ENCODE measurements around the gene SRGAP3. TPM values are rescaled to one million over a fixed set of nuclear protein-coding genes. Genes with fewer than 3 reads are reported as not detected.

SRGAP3 gene
- total RNA-seq, 2 donors from 2014 or later, result 5.7 to 6.1 TPM

DNA sequence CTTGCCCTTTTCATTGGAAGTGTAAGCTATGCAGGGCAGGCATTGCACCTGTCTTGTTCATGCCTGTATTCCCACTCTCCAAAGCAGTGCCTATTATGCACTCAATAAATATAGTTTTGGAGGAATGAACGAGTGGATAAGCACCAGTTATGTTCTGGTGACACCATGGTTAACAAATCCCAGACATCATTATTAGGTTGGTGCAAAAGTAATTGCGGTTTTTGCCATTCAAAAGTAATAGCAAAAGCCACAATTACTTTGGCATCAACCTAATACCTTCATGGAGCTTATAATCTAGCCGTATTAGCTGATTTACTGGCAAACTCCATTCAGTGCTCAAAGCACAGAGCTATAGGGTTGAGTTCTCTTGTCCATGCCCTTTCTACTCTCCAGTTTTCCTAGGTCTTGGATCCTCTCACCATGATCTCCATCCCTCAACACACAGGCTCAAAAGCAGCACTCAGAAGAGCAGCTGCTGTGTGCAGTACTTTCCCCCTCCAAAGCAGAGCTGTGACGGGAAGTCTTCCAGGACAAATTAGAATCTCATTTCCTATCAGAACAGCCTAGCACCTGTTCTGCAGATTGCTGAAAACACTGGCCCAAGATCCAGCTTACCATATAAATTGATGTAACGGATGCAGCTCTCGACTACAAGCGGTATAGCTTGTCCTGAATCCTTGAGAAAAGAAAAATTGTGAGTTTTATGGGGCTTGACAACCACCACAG lies 223.0 kb downstream of the SRGAP3 start:
- intact Hi-C loops (cut with DNase I), result no loop called here
- Histone ChIP-seq H3K27me3 (no peaks in the 10 kb centered on the region), H3K9ac (ENCODE audit: low read depth in 2 of 2, low read length in 2 of 2) (no peak overlapping the region), H3K4me1 (no peaks in the 10 kb centered on the region), H3K36me3 (no peaks in the 10 kb centered on the region), H3K9me3 (no peaks in the 10 kb centered on the region), H3K4me3 (no peak overlapping the region), H3K27ac (no peak overlapping the region)
- DNase-seq, result no peak
- TF ChIP-seq CTCF (IDR thresholded peaks at IDR 0.05), result no peak

- intact Hi-C loops (cut with DNase I), result no loop called here
- Histone ChIP-seq H3K9ac (ENCODE audit: low read depth in 2 of 2, low read length in 2 of 2) (no peak overlapping the region), H3K4me1 (no peaks in the 10 kb centered on the region), H3K4me3 (no peak overlapping the region), H3K9me3 (no peaks in the 10 kb centered on the region), H3K27me3 (no peaks in the 10 kb centered on the region), H3K27ac (no peak overlapping the region), H3K36me3 (no peaks in the 10 kb centered on the region)
- no peak for DNase-seq
- no peak for TF ChIP-seq CTCF (IDR thresholded peaks at IDR 0.05)
Observed at GRCh38 chr3:9024341-9024740, 225.1 kb downstream of the SRGAP3 start.

GRCh38 chr3:9023226-9023590 lies 226.2 kb downstream of the SRGAP3 start:
- DNase-seq, result no peak
- Histone ChIP-seq H3K4me1 (no peaks in the 10 kb centered on the region), H3K4me3 (no peak overlapping the region), H3K9ac (ENCODE audit: low read depth in 2 of 2, low read length in 2 of 2) (no peak overlapping the region), H3K27ac (no peak overlapping the region), H3K36me3 (no peaks in the 10 kb centered on the region), H3K27me3 (no peaks in the 10 kb centered on the region), H3K9me3 (no peaks in the 10 kb centered on the region)
- no peak for TF ChIP-seq CTCF (IDR thresholded peaks at IDR 0.05)
- intact Hi-C loops (cut with DNase I), result no loop called here

- DNase-seq, result no peak
- intact Hi-C loops (cut with DNase I), result no loop called here
- no peaks in the 10 kb centered on the region for H3K9me3 ChIP-seq
- no peaks in the 10 kb centered on the region for H3K36me3 ChIP-seq
- no peaks in the 10 kb centered on the region for H3K4me1 ChIP-seq
- no peak overlapping the region for H3K4me3 ChIP-seq
- H3K9ac ChIP-seq (ENCODE audit: low read depth in 2 of 2, low read length in 2 of 2), result no peak overlapping the region
- no peak overlapping the region for H3K27ac ChIP-seq
- no peaks in the 10 kb centered on the region for H3K27me3 ChIP-seq
- TF ChIP-seq CTCF (IDR thresholded peaks at IDR 0.05), result no peak
Observed at GRCh38 chr3:9022305-9023225, 226.9 kb downstream of the SRGAP3 start.

DNA sequence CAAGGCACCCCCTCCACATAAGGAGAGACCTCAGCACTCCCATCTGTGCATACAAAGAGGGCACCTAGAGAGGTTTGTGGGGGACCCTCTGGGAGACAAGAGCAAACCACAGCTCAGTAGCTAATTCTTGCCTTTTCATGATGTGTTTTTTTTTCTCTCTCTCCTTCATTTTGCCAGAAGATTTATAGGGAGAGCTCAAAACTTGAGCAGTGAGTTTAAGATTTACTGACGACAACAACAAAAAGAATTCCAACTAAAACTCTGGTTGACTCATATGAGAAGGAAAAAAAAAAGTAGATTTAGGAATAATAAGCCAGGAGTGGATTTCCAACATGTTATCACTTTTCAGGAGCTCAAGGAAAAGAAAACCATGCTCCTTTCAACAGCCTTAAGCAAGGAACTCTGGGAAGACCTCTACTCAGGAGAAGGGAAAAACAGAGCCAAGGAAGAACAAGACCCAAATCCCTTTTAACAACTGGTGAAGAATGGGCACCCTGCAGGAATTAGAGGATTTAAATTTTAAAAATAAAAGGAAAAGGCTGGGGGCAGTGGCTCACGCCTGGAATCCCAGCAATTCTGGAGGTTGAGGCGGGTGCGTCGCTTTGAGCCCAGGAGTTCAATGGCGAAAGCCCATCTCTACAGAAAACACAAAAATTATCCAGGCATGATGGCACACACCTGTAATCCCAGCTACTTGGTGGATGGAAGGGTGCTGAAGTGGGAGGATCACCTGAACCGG lies 228.0 kb downstream of the SRGAP3 start:
- intact Hi-C loops (cut with DNase I), result no loop called here
- no peak for DNase-seq
- H3K27me3 ChIP-seq, result no peaks in the 10 kb centered on the region
- H3K27ac ChIP-seq, result no peak overlapping the region
- no peak overlapping the region for H3K4me3 ChIP-seq
- H3K9ac ChIP-seq (ENCODE audit: low read depth in 2 of 2, low read length in 2 of 2), result no peak overlapping the region
- no peaks in the 10 kb centered on the region for H3K9me3 ChIP-seq
- no peaks in the 10 kb centered on the region for H3K4me1 ChIP-seq
- no peak for TF ChIP-seq CTCF (IDR thresholded peaks at IDR 0.05)
- H3K36me3 ChIP-seq, result no peaks in the 10 kb centered on the region

Data from colonic mucosa (tissue), 4 donors.